Immature natural killer cell (primary cell): Measurements from ENCODE around the gene TMEM95. TPM values are rescaled to one million over a fixed set of nuclear protein-coding genes. Genes with fewer than 3 reads are reported as not detected.

ENCODE experiments used
- DNase-seq, 3 donors: peaks; one replicate each; pipeline ENCODE4 v3.0.0; 2022; ENCODE audit warnings: mixed read lengths in 1 of 3
- H3K27ac Mint-ChIP-seq, 6 donors: one replicate each; pipeline ENCODE4 v1.8.0; 2020; ENCODE audit warnings: mixed read lengths in 6 of 6, mild to moderate bottlenecking in 5 of 6, inconsistent platforms in 4 of 6, moderate library complexity in 3 of 6
- H3K27me3 Mint-ChIP-seq, 3 donors: one replicate each; pipeline ENCODE4 v1.8.0; 2020 to 2021; ENCODE audit warnings: low read depth in 3 of 3, mild to moderate bottlenecking in 3 of 3, mixed read lengths in 3 of 3, moderate library complexity in 3 of 3, inconsistent platforms in 1 of 3
- H3K36me3 Mint-ChIP-seq, 3 donors: one replicate each; pipeline ENCODE4 v1.8.0; 2020; ENCODE audit warnings: mixed read lengths in 3 of 3, inconsistent platforms in 2 of 3, mild to moderate bottlenecking in 2 of 3
- H3K4me1 Mint-ChIP-seq, 2 donors: one replicate each; pipeline ENCODE4 v1.8.0; 2020; ENCODE audit warnings: inconsistent platforms in 2 of 2, mild to moderate bottlenecking in 2 of 2, mixed read lengths in 2 of 2, moderate library complexity in 1 of 2
- H3K4me3 Mint-ChIP-seq, 5 donors: one replicate each; pipeline ENCODE4 v1.8.0; 2020; ENCODE audit warnings: mild to moderate bottlenecking in 5 of 5, mixed read lengths in 5 of 5, inconsistent platforms in 3 of 5, moderate library complexity in 3 of 5
- H3K9me3 Mint-ChIP-seq, 6 donors: one replicate each; pipeline ENCODE4 v1.8.0; 2020; ENCODE audit warnings: mild to moderate bottlenecking in 6 of 6, mixed read lengths in 6 of 6, inconsistent platforms in 4 of 6, moderate library complexity in 3 of 6
- polyA plus RNA-seq, 3 donors: library from polyadenylated mRNA; unstranded; fragments of 300-500 nt; fragmentation: Illumina TruSeq; gene quantifications; one replicate each; pipeline ENCODE4 v1.2.3, GENCODE V29; 2021

TMEM95 gene
- polyA plus RNA-seq = not detected

GRCh38 chr17:7355053-7355452 lies at the start of gene TMEM95:
Gene TMEM95, plus strand, starts transcription at chr17:7355156. Its CDS starts 49 bp downstream, at chr17:7355205.
- H3K4me3 Mint-ChIP-seq = peak within 1 kb of the TSS in 4 of 5 donors; percentile 9 to 84 (median 42)
- no peaks in the 10 kb centered on the region for H3K9me3 Mint-ChIP-seq
- no peaks in the 10 kb centered on the region for H3K36me3 Mint-ChIP-seq
- H3K4me1 Mint-ChIP-seq = peaks cover 25 to 35% of the 10 kb centered on the region in 2 donors
- H3K27ac Mint-ChIP-seq = peak within 1 kb of the TSS in 5 of 6 donors; percentile 32 to 87 (median 66)
- DNase-seq = no peak
- peaks cover 5 to 12% (median 5%) of the 10 kb centered on the region in 3 donors for H3K27me3 Mint-ChIP-seq

GRCh38 chr17:7306911-7307685 lies 47.9 kb upstream of the TMEM95 start, which contains the start of gene EIF5A:
Gene EIF5A, plus strand, starts transcription at chr17:7307628. Its CDS starts 2,008 bp downstream, at chr17:7309636.
- Mint-ChIP-seq H3K27ac (peak within 1 kb of the TSS; percentile 96 to 100 (median 99)), H3K9me3 (peaks cover 0 to 2% (median 0%) of the 10 kb centered on the region in 6 donors), H3K4me1 (peaks cover 35 to 41% of the 10 kb centered on the region in 2 donors), H3K4me3 (peak within 1 kb of the TSS; percentile 91 to 97 (median 93)), H3K27me3 (peaks cover 18 to 30% (median 22%) of the 10 kb centered on the region in 3 donors), H3K36me3 (peaks cover 17 to 29% (median 18%) of the 10 kb centered on the region in 3 donors)
- peak; percentile 100 for DNase-seq

GRCh38 chr17:7307686-7308624 lies 47.0 kb upstream of the TMEM95 start:
- Mint-ChIP-seq H3K4me3 (peak overlapping the region; percentile 91 to 97 (median 93)), H3K27ac (peak overlapping the region; percentile 96 to 100 (median 99)), H3K27me3 (peaks cover 22 to 31% (median 24%) of the 10 kb centered on the region in 3 donors), H3K36me3 (peaks cover 17 to 34% (median 18%) of the 10 kb centered on the region in 3 donors), H3K4me1 (peaks cover 42 to 49% of the 10 kb centered on the region in 2 donors), H3K9me3 (peaks cover 0 to 2% (median 0%) of the 10 kb centered on the region in 6 donors)
- peak in 2 of 3 donors; percentile 23 to 35 for DNase-seq

DNA sequence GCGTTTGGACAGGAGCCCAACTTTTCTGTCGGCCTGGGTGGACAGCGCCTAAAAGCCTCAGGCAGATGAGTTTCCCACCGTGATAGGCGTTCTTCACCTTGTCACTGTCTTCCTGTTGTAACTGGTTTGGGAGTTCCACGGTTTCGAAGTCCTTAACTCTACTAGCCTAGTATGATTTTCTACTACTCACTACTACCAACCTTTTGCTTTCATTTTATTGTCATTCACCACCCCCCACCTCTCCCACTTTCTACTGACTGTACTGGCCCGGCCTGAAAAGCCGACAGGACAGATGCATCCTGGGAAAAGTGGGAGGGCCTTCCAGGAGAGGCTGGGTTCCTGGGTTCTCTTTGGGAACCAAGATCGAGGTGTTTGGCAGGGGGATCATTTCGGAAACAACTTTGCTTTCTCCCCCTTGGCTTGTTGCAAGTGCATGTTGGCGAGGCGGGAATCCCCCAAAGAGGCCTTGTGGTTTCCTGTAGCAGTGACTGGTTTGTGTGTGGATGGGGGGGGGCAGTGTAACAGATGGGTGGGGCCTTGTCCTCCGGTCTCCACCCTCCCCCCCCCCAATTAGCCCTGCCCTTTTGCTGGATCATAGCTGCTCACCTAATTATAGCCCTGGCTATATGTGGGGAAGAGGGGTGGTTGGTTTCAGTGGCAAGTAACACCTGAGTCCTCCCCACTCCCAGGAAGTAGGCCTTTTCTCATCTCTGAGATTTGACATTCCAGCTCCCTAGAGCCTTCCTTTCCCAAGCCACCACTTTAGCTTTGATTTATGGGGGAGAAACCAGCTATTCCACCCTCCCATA lies 46.1 kb upstream of the TMEM95 start:
- DNase-seq = peak; percentile 88 to 91 (median 89)
- H3K9me3 Mint-ChIP-seq = peaks cover 0 to 2% (median 0%) of the 10 kb centered on the region in 6 donors
- H3K4me3 Mint-ChIP-seq = peak overlapping the region; percentile 87 to 97 (median 93)
- peaks cover 25 to 35% (median 27%) of the 10 kb centered on the region in 3 donors for H3K27me3 Mint-ChIP-seq
- peaks cover 18 to 39% (median 19%) of the 10 kb centered on the region in 3 donors for H3K36me3 Mint-ChIP-seq
- H3K4me1 Mint-ChIP-seq = peaks cover 50 to 58% of the 10 kb centered on the region in 2 donors
- peak overlapping the region; percentile 95 to 100 (median 98) for H3K27ac Mint-ChIP-seq

GRCh38 chr17:7309628-7310027 lies 45.3 kb upstream of the TMEM95 start:
- Mint-ChIP-seq H3K9me3 (peaks cover 0 to 2% (median 0%) of the 10 kb centered on the region in 6 donors), H3K27me3 (peaks cover 29 to 40% (median 32%) of the 10 kb centered on the region in 3 donors), H3K36me3 (peaks cover 18 to 39% (median 21%) of the 10 kb centered on the region in 3 donors), H3K4me1 (peaks cover 58 to 66% of the 10 kb centered on the region in 2 donors), H3K4me3 (peak overlapping the region; percentile 87 to 97 (median 93)), H3K27ac (peak overlapping the region; percentile 95 to 100 (median 98))
- DNase-seq = no peak

GRCh38 chr17:7311110-7311705 lies 43.7 kb upstream of the TMEM95 start:
- H3K9me3 Mint-ChIP-seq = peaks cover 0 to 2% (median 0%) of the 10 kb centered on the region in 6 donors
- peaks cover 68 to 77% of the 10 kb centered on the region in 2 donors for H3K4me1 Mint-ChIP-seq
- peaks cover 18 to 39% (median 21%) of the 10 kb centered on the region in 3 donors for H3K36me3 Mint-ChIP-seq
- H3K27ac Mint-ChIP-seq = peak overlapping the region; percentile 95 to 100 (median 98)
- peak overlapping the region in 1 of 5 donors; percentile 27 for H3K4me3 Mint-ChIP-seq
- DNase-seq = no peak
- peaks cover 33 to 42% (median 34%) of the 10 kb centered on the region in 3 donors for H3K27me3 Mint-ChIP-seq

- DNase-seq = no peak
- H3K4me3 Mint-ChIP-seq = peak overlapping the region in 4 of 5 donors; percentile 38 to 82 (median 69)
- H3K4me1 Mint-ChIP-seq = peaks cover 66 to 76% of the 10 kb centered on the region in 2 donors
- peaks cover 18 to 41% (median 21%) of the 10 kb centered on the region in 3 donors for H3K36me3 Mint-ChIP-seq
- peaks cover 27 to 34% (median 28%) of the 10 kb centered on the region in 3 donors for H3K27me3 Mint-ChIP-seq
- H3K9me3 Mint-ChIP-seq = no peaks in the 10 kb centered on the region
- peak overlapping the region; percentile 84 to 92 (median 90) for H3K27ac Mint-ChIP-seq
Observed at GRCh38 chr17:7312432-7313087, 42.4 kb upstream of the TMEM95 start.

GRCh38 chr17:7313088-7313889 lies 41.7 kb upstream of the TMEM95 start:
- no peak for DNase-seq
- Mint-ChIP-seq H3K4me3 (peak overlapping the region; percentile 57 to 82 (median 81)), H3K27me3 (peaks cover 27 to 31% (median 28%) of the 10 kb centered on the region in 3 donors), H3K27ac (peak overlapping the region; percentile 84 to 92 (median 90)), H3K9me3 (no peaks in the 10 kb centered on the region), H3K4me1 (peaks cover 66 to 76% of the 10 kb centered on the region in 2 donors), H3K36me3 (peaks cover 18 to 45% (median 21%) of the 10 kb centered on the region in 3 donors)

- no peak for DNase-seq
- H3K27ac Mint-ChIP-seq = peak overlapping the region; percentile 89 to 93 (median 91)
- peaks cover 58 to 67% of the 10 kb centered on the region in 2 donors for H3K4me1 Mint-ChIP-seq
- peak overlapping the region; percentile 81 to 82 (median 82) for H3K4me3 Mint-ChIP-seq
- H3K9me3 Mint-ChIP-seq = no peaks in the 10 kb centered on the region
- H3K27me3 Mint-ChIP-seq = peaks cover 20 to 23% (median 21%) of the 10 kb centered on the region in 3 donors
- peaks cover 18 to 40% (median 21%) of the 10 kb centered on the region in 3 donors for H3K36me3 Mint-ChIP-seq
Observed at GRCh38 chr17:7313890-7314718, 40.9 kb upstream of the TMEM95 start.

- Mint-ChIP-seq H3K4me1 (peaks cover 50 to 59% of the 10 kb centered on the region in 2 donors), H3K9me3 (no peaks in the 10 kb centered on the region), H3K27ac (peak within 1 kb of the TSS; percentile 89 to 96 (median 94)), H3K36me3 (peaks cover 15 to 34% (median 18%) of the 10 kb centered on the region in 3 donors), H3K4me3 (peak within 1 kb of the TSS; percentile 87 to 92 (median 89)), H3K27me3 (peaks cover 16 to 20% (median 19%) of the 10 kb centered on the region in 3 donors)
- peak; percentile 92 to 93 (median 93) for DNase-seq
Observed at GRCh38 chr17:7314719-7315569, 40.0 kb upstream of the TMEM95 start, which contains the start of gene GPS2. Gene GPS2, minus strand, starts transcription at chr17:7315360. Its CDS starts 308 bp downstream, at chr17:7315052.
